Sigmoid colon (tissue), 4 donors: ENCODE data around the gene MLLT10.

ENCODE experiments used
- EP300 ChIP-seq, 4 donors: sonication (generic); formaldehyde crosslinking; IDR thresholded peaks; one replicate each; pipeline ENCODE4 v1.6.1; 2017; ENCODE audit warnings: antibody characterized with exemption in 4 of 4
- POLR2A ChIP-seq, 2 donors: fragments of 450-650 bp; IDR thresholded peaks; one replicate each; pipeline ENCODE4 v1.6.1; 2016; ENCODE audit warnings: antibody characterized with exemption in 2 of 2, mild to moderate bottlenecking in 2 of 2, moderate library complexity in 2 of 2
- POLR2AphosphoS5 ChIP-seq, 4 donors: sonication (generic); formaldehyde crosslinking; IDR thresholded peaks; one replicate each; pipeline ENCODE4 v1.6.1; 2017; ENCODE audit warnings: antibody characterized with exemption in 4 of 4
- TF ChIP-seq, protein P1 (sequence below), 4 experiments: fragments of 450-650 bp in 3 of 4; fragments of 200-600 bp in 1 of 4; IDR thresholded peaks; one replicate each; pipeline ENCODE4 v1.5.1; 2016 to 2019; ENCODE audit warnings: antibody characterized with exemption in 4 of 4, mild to moderate bottlenecking in 3 of 4, moderate library complexity in 2 of 4

DNA sequence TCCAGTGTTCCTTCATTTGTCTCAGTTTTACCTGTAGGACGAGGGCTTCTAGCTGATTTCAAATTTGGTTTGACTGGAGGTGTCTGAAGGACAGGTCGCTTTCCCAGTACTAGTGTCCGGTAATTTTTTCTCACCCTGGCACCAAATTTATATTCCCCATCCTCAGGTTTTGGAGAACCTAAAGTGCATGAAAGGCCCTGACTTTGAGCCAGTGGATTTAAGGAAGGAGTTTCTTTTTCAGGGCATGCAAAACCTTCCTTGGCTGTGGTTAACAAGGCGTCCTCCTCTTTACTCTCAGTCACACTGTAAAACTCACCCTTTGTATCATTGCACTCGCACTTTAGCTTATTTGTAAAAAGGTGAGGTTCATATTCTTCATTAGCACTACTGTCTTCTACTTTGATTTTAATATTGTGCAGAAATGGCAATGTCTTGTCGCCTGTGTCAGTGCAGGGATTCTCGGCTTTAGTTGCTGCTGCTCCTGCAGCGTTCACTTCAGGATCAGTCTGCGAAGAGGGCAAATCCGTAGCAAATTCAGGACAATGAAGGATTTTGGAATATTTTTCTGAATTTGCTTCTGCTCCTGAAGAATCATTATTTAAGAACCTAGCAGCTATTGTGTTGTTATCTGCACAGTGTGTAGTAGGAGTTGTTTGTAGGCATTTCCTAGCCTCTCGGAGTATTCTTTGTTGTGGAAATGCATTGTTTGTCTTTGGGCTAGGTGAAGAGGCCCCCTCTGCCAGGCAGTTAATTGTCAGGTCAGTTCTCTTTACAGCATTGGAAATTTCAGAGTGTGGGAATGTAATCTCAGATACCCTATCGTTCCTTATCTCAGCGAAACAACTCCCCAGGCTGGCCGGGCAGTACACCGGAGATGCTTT lies 18.4 kb upstream of the MLLT10 start:
- TF ChIP-seq, protein P1, sequence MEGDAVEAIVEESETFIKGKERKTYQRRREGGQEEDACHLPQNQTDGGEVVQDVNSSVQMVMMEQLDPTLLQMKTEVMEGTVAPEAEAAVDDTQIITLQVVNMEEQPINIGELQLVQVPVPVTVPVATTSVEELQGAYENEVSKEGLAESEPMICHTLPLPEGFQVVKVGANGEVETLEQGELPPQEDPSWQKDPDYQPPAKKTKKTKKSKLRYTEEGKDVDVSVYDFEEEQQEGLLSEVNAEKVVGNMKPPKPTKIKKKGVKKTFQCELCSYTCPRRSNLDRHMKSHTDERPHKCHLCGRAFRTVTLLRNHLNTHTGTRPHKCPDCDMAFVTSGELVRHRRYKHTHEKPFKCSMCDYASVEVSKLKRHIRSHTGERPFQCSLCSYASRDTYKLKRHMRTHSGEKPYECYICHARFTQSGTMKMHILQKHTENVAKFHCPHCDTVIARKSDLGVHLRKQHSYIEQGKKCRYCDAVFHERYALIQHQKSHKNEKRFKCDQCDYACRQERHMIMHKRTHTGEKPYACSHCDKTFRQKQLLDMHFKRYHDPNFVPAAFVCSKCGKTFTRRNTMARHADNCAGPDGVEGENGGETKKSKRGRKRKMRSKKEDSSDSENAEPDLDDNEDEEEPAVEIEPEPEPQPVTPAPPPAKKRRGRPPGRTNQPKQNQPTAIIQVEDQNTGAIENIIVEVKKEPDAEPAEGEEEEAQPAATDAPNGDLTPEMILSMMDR (IDR thresholded peaks at IDR 0.05), result no peak
- no peak for TF ChIP-seq POLR2AphosphoS5 (IDR thresholded peaks at IDR 0.05)
- no peak for TF ChIP-seq POLR2A (IDR thresholded peaks at IDR 0.05)
- TF ChIP-seq EP300 (IDR thresholded peaks at IDR 0.05), result no peak
